Esophagus (tissue), 2 donors: Measurements from ENCODE around the gene CLASP1. TPM values are rescaled to one million over a fixed set of nuclear protein-coding genes. Genes with fewer than 3 reads are reported as not detected.
A peak's percentile ranks its signal among the peaks of the same experiment; 100 is the strongest.
"Not testable (repeated sequence)": the region's sequence is repeated elsewhere in the genome, so short reads cannot be mapped to it uniquely, and the experiment has no call there.

Source experiments
- H3K27ac ChIP-seq, 2 donors: one replicate each; pipeline ENCODE4 v1.5.1; 2013; ENCODE audit warnings: low read depth in 2 of 2, mild to moderate bottlenecking in 2 of 2, inconsistent platforms in 1 of 2, low read length in 1 of 2, moderate library complexity in 1 of 2
- H3K27me3 ChIP-seq, 2 donors: one replicate each; pipeline ENCODE4 v1.6.1; 2013; ENCODE audit warnings: low read length in 2 of 2, control low read depth in 1 of 2, mild to moderate bottlenecking in 1 of 2; ENCODE audit not compliant: insufficient read depth in 2 of 2, control insufficient read depth in 1 of 2
- H3K36me3 ChIP-seq, 2 donors: one replicate each; pipeline ENCODE4 v1.6.1; 2013; ENCODE audit warnings: low read length in 1 of 2; ENCODE audit not compliant: control insufficient read depth in 2 of 2, insufficient read depth in 2 of 2
- H3K4me1 ChIP-seq, 2 donors: one replicate each; pipeline ENCODE4 v1.6.1; 2013; ENCODE audit warnings: low read length in 1 of 2; ENCODE audit not compliant: control insufficient read depth in 2 of 2, insufficient read depth in 2 of 2
- H3K4me3 ChIP-seq, 2 donors: one replicate each; pipeline ENCODE4 v1.5.1; 2013; ENCODE audit warnings: low read length in 2 of 2, mild to moderate bottlenecking in 2 of 2, low read depth in 1 of 2, moderate library complexity in 1 of 2
- H3K9me3 ChIP-seq, 2 donors: one replicate each; pipeline ENCODE4 v1.6.1; 2013; ENCODE audit warnings: mild to moderate bottlenecking in 2 of 2, low read depth in 1 of 2, low read length in 1 of 2, moderate library complexity in 1 of 2; ENCODE audit not compliant: control insufficient read depth in 2 of 2, insufficient read depth in 1 of 2
- WGBS, 2 donors: extraction: QIAGEN DNeasy Blood & Tissue Kit; methylation state at CpG; one replicate each; pipeline ENCODE4 v1.1.7; 2013; 5-methylcytosine and 5-hydroxymethylcytosine counted together
- polyA plus RNA-seq, 2 donors: library from polyadenylated mRNA; stranded (reverse); fragments of 200-250 nt; gene quantifications; one replicate each; pipeline ENCODE4 v1.2.3, GENCODE V29; 2013
- donor health status: healthy with polysubstance abuse.
- donor health status: Bipolar disorder and iron deficiency.

CLASP1 gene
- polyA plus RNA-seq, 2 donors: 9.1 to 9.8 TPM

DNA sequence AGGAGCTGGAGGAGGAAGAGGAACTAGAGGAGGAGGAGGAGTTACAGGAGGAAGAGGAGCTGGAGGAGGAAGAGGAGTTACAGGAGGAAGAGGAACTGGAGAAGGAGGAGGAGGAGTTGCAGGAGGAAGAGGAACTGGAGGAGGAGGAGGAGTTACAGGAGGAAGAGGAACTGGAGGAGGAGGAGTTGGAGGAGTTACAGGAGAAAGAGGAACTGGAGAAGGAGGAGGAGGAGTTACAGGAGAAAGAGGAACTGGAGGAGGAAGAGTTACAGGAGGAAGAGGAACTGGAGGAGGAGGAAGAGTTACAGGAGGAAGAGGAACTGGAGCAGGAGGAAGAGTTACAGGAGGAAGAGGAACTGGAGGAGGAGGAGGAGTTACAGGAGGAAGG, 38.8 kb downstream of the CLASP1 start:
- not testable (repeated sequence) for H3K27ac ChIP-seq, H3K4me3 ChIP-seq, H3K27me3 ChIP-seq, H3K36me3 ChIP-seq, H3K9me3 ChIP-seq, H3K4me1 ChIP-seq

DNA sequence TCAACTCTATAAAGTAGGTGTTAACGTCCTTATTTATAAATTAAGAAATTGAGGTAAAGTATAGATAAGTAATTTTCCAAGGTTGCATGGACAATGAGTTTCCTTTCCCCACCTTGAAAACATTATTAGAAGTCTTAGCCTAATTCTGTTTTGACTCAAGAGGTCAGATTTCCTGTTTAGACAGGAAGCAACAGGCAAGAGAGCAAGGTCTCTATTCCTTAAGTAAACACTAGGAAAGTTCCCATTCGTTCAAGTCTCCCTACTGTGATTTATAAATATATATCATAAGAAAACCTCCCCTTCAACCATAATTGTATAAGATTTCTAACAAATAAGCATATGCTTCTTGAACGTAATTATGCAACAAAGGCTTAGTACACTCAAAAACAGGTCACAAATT, 40.3 kb downstream of the CLASP1 start:
- H3K27ac ChIP-seq: no peak overlapping the region
- no peaks in the 10 kb centered on the region for H3K36me3 ChIP-seq
- H3K4me1 ChIP-seq: peaks cover 0 to 3% of the 10 kb centered on the region in 2 donors
- H3K4me3 ChIP-seq: no peak overlapping the region
- H3K9me3 ChIP-seq: no peaks in the 10 kb centered on the region
- no peaks in the 10 kb centered on the region for H3K27me3 ChIP-seq
- 57 to 64% methylated on average over 3 of the region's 3 CpGs for WGBS, 2 donors

DNA sequence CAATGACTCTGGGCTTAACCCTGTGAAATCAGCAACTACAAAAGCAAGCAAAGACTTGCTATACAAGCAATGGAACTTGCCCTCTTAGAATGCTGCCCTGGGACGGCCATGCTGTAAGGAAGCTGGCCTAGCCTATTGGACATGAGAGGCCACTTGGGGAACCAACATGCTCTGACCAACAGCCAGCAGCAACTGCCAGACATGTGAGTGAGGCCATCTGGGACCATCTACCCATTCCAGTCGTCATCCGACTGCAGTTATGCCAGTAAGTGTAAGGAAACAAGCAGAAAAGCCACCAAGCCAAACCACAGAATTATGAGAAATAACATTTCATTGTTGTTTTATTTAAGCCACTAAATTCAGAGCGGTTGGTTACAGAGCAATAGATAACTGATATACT, 40.9 kb downstream of the CLASP1 start:
- Histone ChIP-seq H3K36me3 (no peaks in the 10 kb centered on the region), H3K9me3 (no peaks in the 10 kb centered on the region), H3K27me3 (no peaks in the 10 kb centered on the region), H3K4me1 (peaks cover 0 to 3% of the 10 kb centered on the region in 2 donors), H3K27ac (no peak overlapping the region), H3K4me3 (no peak overlapping the region)
- WGBS, 2 donors: 80 to 81% methylated on average over 4 of the region's 4 CpGs

DNA sequence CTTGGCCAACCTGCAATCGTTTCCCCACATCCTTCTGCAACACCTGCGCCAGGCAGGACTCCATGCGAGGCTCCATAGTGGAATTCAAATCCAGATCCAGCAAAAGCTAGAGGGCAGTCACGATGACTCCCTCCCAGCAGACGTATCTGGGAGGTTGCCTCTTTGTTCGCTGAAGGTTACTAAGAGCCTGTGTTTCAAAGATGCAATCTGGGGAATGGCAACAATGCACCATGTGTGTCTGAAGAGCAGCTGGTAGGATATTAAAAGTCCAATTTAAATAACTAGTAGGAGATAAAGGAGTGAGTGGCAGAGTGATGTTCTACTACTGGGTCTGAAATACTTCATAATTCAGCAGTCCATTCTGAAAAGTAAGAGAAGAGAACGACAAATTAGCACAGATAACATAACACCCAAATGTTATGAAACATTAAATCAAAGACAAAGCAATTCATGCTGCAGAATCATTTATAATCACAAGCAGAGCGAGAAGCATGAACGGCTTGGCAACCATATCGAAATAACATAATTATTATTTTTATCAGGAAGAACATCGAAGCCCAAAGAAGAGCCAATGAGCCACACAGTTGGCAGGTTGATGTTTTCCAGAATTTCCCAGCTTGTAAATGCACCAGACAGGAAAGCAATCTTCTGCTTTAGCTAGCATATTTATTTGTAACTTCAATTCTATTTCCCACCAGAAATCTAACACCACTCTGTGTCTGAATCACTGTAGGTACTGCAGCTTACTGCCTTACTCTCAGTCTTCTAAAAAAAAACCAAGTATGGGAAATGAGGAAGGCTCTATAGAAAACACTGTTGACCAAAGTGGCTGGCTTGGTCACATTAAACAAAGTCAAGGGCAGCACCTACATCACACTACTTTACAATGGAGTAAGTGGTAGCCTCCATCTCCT, 43.2 kb downstream of the CLASP1 start:
- no peak overlapping the region for H3K4me3 ChIP-seq
- H3K9me3 ChIP-seq: no peaks in the 10 kb centered on the region
- H3K27me3 ChIP-seq: no peaks in the 10 kb centered on the region
- peaks cover 0 to 3% of the 10 kb centered on the region in 2 donors for H3K4me1 ChIP-seq
- no peaks in the 10 kb centered on the region for H3K36me3 ChIP-seq
- 77 to 79% methylated on average over 11 of the region's 11 CpGs for WGBS, 2 donors
- H3K27ac ChIP-seq: no peak overlapping the region

DNA sequence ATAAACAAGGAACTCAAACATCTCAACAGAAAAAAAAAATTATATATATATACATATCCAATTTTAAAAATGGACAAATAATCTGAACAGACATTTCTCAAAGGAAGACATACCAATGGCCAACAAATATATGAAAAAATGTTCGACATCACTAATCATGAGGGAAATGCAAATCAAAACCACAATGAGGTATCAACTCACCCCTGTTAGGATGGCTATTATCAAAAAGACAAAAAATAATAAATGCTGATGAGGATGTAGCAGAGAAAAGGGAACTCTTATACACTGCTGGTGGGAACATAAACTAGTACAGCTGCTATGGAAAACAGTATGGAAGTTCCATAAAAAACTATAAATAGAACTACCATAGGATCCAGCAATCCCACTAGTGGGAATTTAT, 46.1 kb downstream of the CLASP1 start:
- Histone ChIP-seq H3K4me3 (no peak overlapping the region), H3K4me1 (peaks cover 0 to under 1% of the 10 kb centered on the region in 2 donors), H3K27ac (no peak overlapping the region), H3K27me3 (no peaks in the 10 kb centered on the region), H3K36me3 (no peaks in the 10 kb centered on the region), H3K9me3 (no peaks in the 10 kb centered on the region)
- WGBS, 2 donors: 89 to 90% methylated on average over 1 of the region's 1 CpG

DNA sequence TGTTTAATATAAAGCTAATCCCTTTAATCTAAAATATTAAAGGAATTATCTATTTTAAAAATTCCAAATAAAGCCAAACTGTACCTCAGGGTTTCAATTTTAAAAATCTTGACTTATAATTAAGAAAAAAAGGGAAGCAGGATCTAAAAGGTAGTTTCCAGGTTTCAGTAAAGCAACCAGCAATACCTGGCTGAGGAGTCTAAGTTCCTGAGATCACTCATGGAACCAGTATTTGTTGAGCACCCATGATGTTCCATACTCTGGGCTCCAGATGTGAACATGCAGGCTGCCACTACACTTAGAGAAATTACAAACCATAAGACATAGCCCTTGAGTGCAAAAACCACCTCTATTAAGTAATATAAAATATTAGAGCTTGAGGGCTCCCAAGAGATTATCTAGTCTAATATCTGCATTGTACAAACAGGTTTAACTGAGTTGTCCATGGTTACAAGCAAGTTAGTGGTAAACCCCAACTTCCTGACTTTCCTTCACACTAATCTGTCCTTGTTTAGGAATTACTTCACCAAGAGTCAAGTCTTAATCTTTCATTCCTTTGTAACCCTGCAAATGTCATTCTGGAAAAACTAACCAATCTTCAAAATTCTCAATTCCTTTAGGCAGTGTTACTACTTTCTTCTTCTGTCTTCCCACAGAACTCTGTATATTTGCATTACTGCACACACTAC, 49.2 kb downstream of the CLASP1 start:
- H3K4me1 ChIP-seq: no peaks in the 10 kb centered on the region
- no peaks in the 10 kb centered on the region for H3K9me3 ChIP-seq
- H3K36me3 ChIP-seq: peaks cover 0 to 3% of the 10 kb centered on the region in 2 donors
- H3K27ac ChIP-seq: no peak overlapping the region
- H3K4me3 ChIP-seq: no peak overlapping the region
- H3K27me3 ChIP-seq: no peaks in the 10 kb centered on the region

DNA sequence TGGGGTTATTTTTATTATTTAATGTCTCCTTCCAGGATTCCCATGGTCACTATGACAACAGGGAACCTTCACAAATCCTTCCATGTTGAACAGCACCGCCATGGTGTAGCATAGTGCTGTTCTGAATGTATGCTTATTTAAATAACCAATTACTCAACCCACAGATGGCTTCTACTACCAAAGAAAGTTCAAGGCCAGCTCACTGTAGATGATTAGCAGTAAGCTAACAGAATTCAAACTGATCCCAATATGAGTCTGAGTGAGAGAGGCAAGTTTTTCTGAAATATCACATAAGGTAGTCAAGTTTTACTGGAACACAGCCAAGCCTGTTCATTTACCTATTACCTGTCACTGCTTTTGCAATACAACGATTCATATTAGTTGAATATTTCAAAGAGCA, 51.2 kb downstream of the CLASP1 start:
- peaks cover 0 to 3% of the 10 kb centered on the region in 2 donors for H3K36me3 ChIP-seq
- no peak overlapping the region for H3K4me3 ChIP-seq
- no peak overlapping the region for H3K27ac ChIP-seq
- WGBS, 2 donors: 77 to 83% methylated on average over 2 of the region's 2 CpGs
- no peaks in the 10 kb centered on the region for H3K4me1 ChIP-seq
- H3K27me3 ChIP-seq: no peaks in the 10 kb centered on the region
- H3K9me3 ChIP-seq: no peaks in the 10 kb centered on the region

DNA sequence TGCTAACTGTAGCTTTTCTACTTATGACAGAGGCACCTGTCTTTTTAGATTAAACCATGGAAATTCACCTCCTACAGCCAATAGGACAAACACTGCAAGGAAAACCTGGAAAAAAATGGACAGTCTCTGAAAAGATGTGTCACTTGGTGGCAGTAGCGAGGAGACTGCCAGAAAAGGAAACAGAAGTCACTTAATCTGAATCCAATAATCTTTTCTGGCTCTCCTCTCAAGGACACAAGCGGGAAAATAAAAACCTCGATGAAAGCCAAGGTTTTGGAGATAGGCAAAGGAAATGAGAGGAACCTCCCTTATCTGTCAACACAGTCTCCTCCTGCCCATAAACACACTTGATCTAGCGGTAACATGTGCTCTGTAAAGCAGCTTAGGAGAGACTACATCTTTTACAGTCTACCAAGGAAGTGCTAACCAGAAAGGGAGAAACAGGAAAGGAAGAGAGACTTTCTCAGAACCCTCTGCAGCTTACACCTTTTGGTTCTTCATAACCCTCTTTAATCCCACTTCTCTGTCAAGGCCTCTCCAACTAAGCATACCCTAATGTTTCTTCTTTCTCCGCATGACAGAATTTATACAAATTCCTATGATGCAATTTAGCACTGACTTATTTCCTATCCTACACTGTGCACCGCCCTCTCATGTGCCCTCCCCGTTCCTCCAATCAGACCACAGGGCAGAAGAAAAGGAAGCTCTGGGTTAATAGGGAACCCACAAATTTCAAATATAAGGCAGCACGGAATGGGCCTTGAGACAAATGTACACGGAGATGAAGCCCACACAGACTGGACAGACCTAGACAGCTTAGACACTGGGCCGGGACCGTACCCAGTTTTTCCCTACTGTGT, 52.8 kb downstream of the CLASP1 start:
- 45 to 56% methylated on average over 11 of the region's 11 CpGs for WGBS, 2 donors

DNA sequence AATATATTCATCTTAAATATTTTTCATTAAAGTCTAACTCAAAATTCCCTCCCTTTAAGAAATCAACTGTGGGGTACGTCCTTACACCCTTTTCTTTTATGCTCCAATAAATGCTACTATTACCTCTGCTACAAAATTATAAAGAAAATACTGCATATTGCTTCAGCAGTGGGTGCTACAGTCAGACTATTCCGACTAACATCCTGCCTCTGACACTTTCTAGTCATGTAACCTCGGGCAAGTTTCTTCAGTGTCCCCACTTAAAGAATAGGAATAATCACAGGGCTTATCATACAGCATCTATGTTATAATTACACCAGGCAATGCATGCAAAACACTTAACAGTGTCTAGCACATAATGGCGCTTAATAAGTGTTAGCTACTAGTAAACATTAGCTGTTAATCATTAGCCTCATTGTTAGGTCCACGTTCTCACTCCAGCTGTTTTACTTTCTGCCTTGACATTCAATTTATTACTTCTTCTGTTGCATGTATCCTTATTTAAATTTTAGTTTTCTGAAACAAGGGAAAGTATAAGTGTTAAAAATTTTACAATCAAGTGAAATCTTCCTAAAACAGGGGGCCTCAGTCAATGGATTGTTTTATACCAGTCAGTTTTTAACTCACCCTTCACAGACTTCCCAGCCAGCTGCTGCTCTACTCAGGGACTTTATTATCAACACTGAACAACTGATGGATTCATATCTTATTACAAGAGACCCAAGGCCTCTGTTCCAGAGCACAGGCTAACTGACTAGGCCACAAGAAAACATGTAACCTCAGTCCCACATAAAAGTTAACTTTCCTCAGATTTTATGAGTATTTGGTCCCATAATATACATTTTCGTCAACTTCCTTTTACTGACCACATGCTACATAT, 54.0 kb downstream of the CLASP1 start:
- no peak overlapping the region for H3K27ac ChIP-seq
- no peak overlapping the region for H3K4me3 ChIP-seq
- WGBS, 2 donors: 57 to 73% methylated on average over 6 of the region's 6 CpGs

More for the DNA sequence above, 52.8 kb downstream of the CLASP1 start:
- Histone ChIP-seq H3K27ac (peak overlapping the region in 1 of 2 donors; percentile 60), H3K27me3 (no peaks in the 10 kb centered on the region), H3K4me1 (no peaks in the 10 kb centered on the region), H3K4me3 (peak overlapping the region in 1 of 2 donors; percentile 7), H3K36me3 (peaks cover 0 to 3% of the 10 kb centered on the region in 2 donors), H3K9me3 (no peaks in the 10 kb centered on the region)

More for the DNA sequence above, 54.0 kb downstream of the CLASP1 start:
- H3K27me3 ChIP-seq: no peaks in the 10 kb centered on the region
- no peaks in the 10 kb centered on the region for H3K4me1 ChIP-seq
- H3K36me3 ChIP-seq: peaks cover 0 to 3% of the 10 kb centered on the region in 2 donors
- H3K9me3 ChIP-seq: no peaks in the 10 kb centered on the region
